Panc1 (cell line): ENCODE data around the gene ATP10D.

Source experiments
- CTCF ChIP-seq: fragments of 450-650 bp; IDR thresholded peaks from 2 replicates; pipeline ENCODE4 v1.5.1; 2017; ENCODE audit warnings: mild to moderate bottlenecking
- POLR2AphosphoS5 ChIP-seq: IDR thresholded peaks from 2 replicates; pipeline ENCODE4 v1.6.1; 2012; ENCODE audit warnings: mild to moderate bottlenecking, low read depth, low read length, moderate library complexity

- TF ChIP-seq CTCF (no peak), POLR2AphosphoS5 (no peak)
Observed at GRCh38 chr4:47500776-47501175, 15.7 kb downstream of the ATP10D start.
